Endothelial cell of umbilical vein (primary cell): ENCODE results near the gene KCNJ2. TPM values are rescaled to one million over a fixed set of nuclear protein-coding genes. Genes with fewer than 3 reads are reported as not detected.

Source experiments
- BruUV-seq: library from RNA; stranded (reverse); fragments of 400-500 nt; replicated peaks from 2 replicates; lab custom pipeline; 2021; lab: Mats Ljungman, UMichigan
- CTCF ChIA-PET: fragments of 300-600, 350-600 bp; sonication (Branson Sonifier 250); formaldehyde crosslinking; loops from one replicate; lab custom pipeline; 2021; ENCODE audit warnings: antibody characterized with exemption, inconsistent platforms; lab: Charles Lee
- POLR2A ChIA-PET: fragments of 300-600, 350-600 bp; sonication (Branson Sonifier 250); formaldehyde crosslinking; loops from one replicate; lab custom pipeline; 2021; ENCODE audit warnings: antibody characterized with exemption, inconsistent platforms; lab: Charles Lee
- DNase-seq: peaks from one replicate; pipeline ENCODE4 v3.0.0-alpha.2; 2011; ENCODE audit warnings: low read depth, low spot score
- FAIRE-seq: peaks from 2 replicates; lab custom pipeline; 2011; peaks lifted over from hg19 to GRCh38; lab: Jason Lieb, UNC
- H2AFZ ChIP-seq: 2 replicates; pipeline ENCODE4 v1.6.0; 2012; ENCODE audit warnings: low read depth, low read length, control low read depth, inconsistent platforms
- H3K27ac ChIP-seq: 2 replicates; pipeline ENCODE4 v1.5.1; 2011; ENCODE audit warnings: low read depth, mild to moderate bottlenecking, control low read depth, low read length, moderate library complexity; ENCODE audit not compliant: insufficient read depth
- H3K27me3 ChIP-seq, 2 experiments: 2 replicates each; pipeline versions ENCODE4 v1.6.0 to v1.6.1; 2011; ENCODE audit warnings: low read length in 2 of 2, mixed read lengths in 1 of 2; ENCODE audit not compliant: control insufficient read depth in 2 of 2, insufficient read depth in 2 of 2
- H3K36me3 ChIP-seq, 2 experiments: 2 replicates in 1 of 2; 3 replicates in 1 of 2; pipeline ENCODE4 v1.5.1; 2011; ENCODE audit warnings: low read length in 2 of 2, mild to moderate bottlenecking in 1 of 2, moderate library complexity in 1 of 2; ENCODE audit not compliant: control insufficient read depth in 2 of 2, insufficient read depth in 2 of 2; ENCODE audit errors: extremely low read depth in 1 of 2
- H3K4me1 ChIP-seq: 3 replicates; pipeline ENCODE4 v1.5.1; 2011; ENCODE audit warnings: mild to moderate bottlenecking, low read length; ENCODE audit not compliant: control insufficient read depth, insufficient read depth; ENCODE audit errors: extremely low read depth
- H3K4me2 ChIP-seq: 2 replicates; pipeline ENCODE4 v1.6.1; 2011; ENCODE audit warnings: low read length, control low read depth, mixed read lengths; ENCODE audit not compliant: insufficient read depth
- H3K4me3 ChIP-seq, 3 experiments: fragments of 200-600 bp in 1 of 3; sonication (generic), shearing (Covaris generic) in 1 of 3; replicated peaks in 1 of 3; 2 replicates each; pipeline ENCODE4 v1.5.1; 2011 to 2016; ENCODE audit warnings: control low read depth in 3 of 3, low read length in 3 of 3, mild to moderate bottlenecking in 2 of 3, inconsistent platforms in 1 of 3, low read depth in 1 of 3, moderate library complexity in 1 of 3; ENCODE audit not compliant: insufficient read depth in 1 of 3
- H3K79me2 ChIP-seq: 2 replicates; pipeline ENCODE4 v1.6.0; 2012; ENCODE audit warnings: low read length, inconsistent platforms; ENCODE audit not compliant: control insufficient read depth, insufficient read depth
- H3K9ac ChIP-seq: replicated peaks from 2 replicates; pipeline ENCODE3; 2011; ENCODE audit warnings: low read length, control low read depth; ENCODE audit not compliant: insufficient read depth; ENCODE audit errors: extremely low read depth
- H3K9me1 ChIP-seq: replicated peaks from 3 replicates; pipeline ENCODE4 v1.6.0; 2011; ENCODE audit warnings: mild to moderate bottlenecking, low read length; ENCODE audit not compliant: control insufficient read depth, insufficient read depth; ENCODE audit errors: extremely low read depth
- H3K9me3 ChIP-seq: replicated peaks from 2 replicates; pipeline ENCODE4 v1.5.1; 2012; ENCODE audit warnings: low read length, inconsistent platforms; ENCODE audit not compliant: control insufficient read depth, insufficient read depth
- H4K20me1 ChIP-seq: replicated peaks from 2 replicates; pipeline ENCODE3; 2011; ENCODE audit warnings: mild to moderate bottlenecking, low read length; ENCODE audit not compliant: control insufficient read depth, insufficient read depth; ENCODE audit errors: extremely low read depth
- CTCF ChIP-seq, 2 donors: IDR thresholded peaks; 1 replicate in 1 of 2; 2 replicates in 1 of 2; pipeline ENCODE4 v1.5.1; 2011; ENCODE audit warnings: low read length in 2 of 2, mild to moderate bottlenecking in 2 of 2, moderate library complexity in 2 of 2, control low read depth in 1 of 2, inconsistent platforms in 1 of 2, low read depth in 1 of 2; ENCODE audit not compliant: insufficient read depth in 1 of 2; ENCODE audit errors: extremely low read depth in 1 of 2
- FOS ChIP-seq: IDR thresholded peaks from 2 replicates; pipeline ENCODE4 v1.6.1; 2011; ENCODE audit warnings: mild to moderate bottlenecking, low read length, moderate library complexity, borderline replicate concordance; ENCODE audit not compliant: insufficient read depth
- JUN ChIP-seq: IDR thresholded peaks from 2 replicates; pipeline ENCODE4 v1.6.1; 2011; ENCODE audit warnings: borderline replicate concordance, low read depth; ENCODE audit not compliant: insufficient read length, insufficient read depth
- MAX ChIP-seq: IDR thresholded peaks from 2 replicates; pipeline ENCODE4 v1.6.1; 2011; ENCODE audit not compliant: insufficient read depth, insufficient read length
- MYC ChIP-seq: IDR thresholded peaks from one replicate; pipeline ENCODE4 v1.6.1; 2011; ENCODE audit warnings: mild to moderate bottlenecking, low read depth, low read length
- POLR2A ChIP-seq: IDR thresholded peaks from 2 replicates; pipeline ENCODE4 v1.6.1; 2012; ENCODE audit warnings: low read depth, mild to moderate bottlenecking, control low read depth, low read length
- POLR2AphosphoS5 ChIP-seq: IDR thresholded peaks from 2 replicates; pipeline ENCODE4 v1.6.1; 2012; ENCODE audit warnings: low read depth, mild to moderate bottlenecking, control low read depth, low read length, moderate library complexity; ENCODE audit not compliant: insufficient read depth
- dilution Hi-C: fragments of 300-500 bp; cut with MboI; formaldehyde crosslinking; loops from one replicate; pipeline ENCODE4 v1.15.0; 2019; ENCODE audit warnings: low sequenced_read_pairs; ENCODE audit not compliant: extremely low pct_ligation_motif_present
- intact Hi-C: fragments of 100-400 bp; cut with micrococcal nuclease; formaldehyde crosslinking; loops from one replicate; pipeline ENCODE4 v1.10.0; 2022
- polyA plus RNA-seq, 4 experiments: library from polyadenylated mRNA; depleted of rRNA in 3 of 4; stranded (reverse) in 3 of 4; unstranded in 1 of 4; fragments of >200 nt; gene quantifications; 2 replicates each; pipeline versions ENCODE4 v1.2.1 to v1.2.3, GENCODE V29; 2011 to 2012; ENCODE audit warnings: missing spikeins in 1 of 4
- total RNA-seq: library from RNA; stranded (reverse); gene quantifications from 2 replicates; pipeline ENCODE4 v1.2.3, GENCODE V29; 2021

Gene KCNJ2
- total and polyA plus RNA-seq, 2 donors (not counting 3 experiments of a cell fraction or from before 2014, with no cell fraction given): 8.3 to 11.5 TPM

- intact Hi-C loops: no loop called here
- Histone ChIP-seq H3K27ac (no peak overlapping the region), H3K27me3 (no peaks in the 10 kb centered on the region), H4K20me1 (no peaks in the 10 kb centered on the region), H3K79me2 (no peaks in the 10 kb centered on the region), H3K4me2 (no peak overlapping the region), H3K36me3 (no peaks in the 10 kb centered on the region), H3K4me1 (no peaks in the 10 kb centered on the region), H3K9me3 (no peaks in the 10 kb centered on the region), H3K9ac (no peak overlapping the region), H3K4me3 (no peak overlapping the region), H2AFZ (no peak overlapping the region), H3K9me1 (no peaks in the 10 kb centered on the region)
- TF ChIP-seq POLR2A (no peak), MYC (no peak)
- ChIA-PET CTCF (no interaction called here), POLR2A (no interaction called here)
- FAIRE-seq: no peak
- no peak for DNase-seq
- BruUV-seq: no TSS peak
- dilution Hi-C loops: no loop called here
Measured at GRCh38 chr17:70205401-70205800, 36.1 kb downstream of the KCNJ2 start.

DNA sequence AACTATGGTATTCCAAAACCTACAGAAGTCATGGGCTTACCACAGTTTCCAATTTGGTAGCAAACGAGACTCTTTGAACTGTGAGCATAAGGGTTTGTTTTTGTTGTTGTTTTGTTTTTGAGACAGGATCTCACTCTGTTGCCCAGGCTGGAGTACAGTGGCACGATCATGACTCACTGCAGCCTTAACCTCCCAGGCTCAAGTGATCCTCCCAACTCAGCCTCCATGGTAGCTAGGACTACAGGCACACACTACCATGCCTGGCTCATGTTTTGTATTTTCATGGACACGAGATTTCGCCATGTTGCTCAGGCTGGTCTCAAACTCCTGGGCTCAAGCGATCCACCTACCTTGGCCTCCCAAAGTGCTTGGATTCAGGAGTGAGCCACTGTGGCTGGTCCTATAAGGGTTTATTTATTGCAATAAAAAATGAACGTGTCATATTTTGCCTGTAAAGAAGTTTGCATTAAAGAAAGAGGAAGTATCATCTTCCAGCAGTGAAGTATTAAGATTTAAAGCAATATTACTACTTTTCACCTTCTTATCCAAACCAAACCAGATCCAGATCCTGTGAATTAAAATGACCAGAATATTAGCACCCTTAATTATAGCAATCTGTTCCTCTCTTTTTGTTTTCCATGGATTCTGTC lies 37.2 kb downstream of the KCNJ2 start:
- H3K27ac ChIP-seq: no peak overlapping the region
- ChIA-PET POLR2A (no interaction called here), CTCF (interaction anchor here (1.3 kb wide), 1 partner anchor 13 kb away, joined by 3 read pairs; no protein-coding TSS in a partner anchor)
- no peaks in the 10 kb centered on the region for H3K9me3 ChIP-seq
- TF ChIP-seq JUN: no peak
- TF ChIP-seq CTCF (IDR thresholded peaks at IDR 0.05; ENCODE audit: extremely low read depth in 1 of 2, insufficient read depth in 1 of 2, low read depth in 1 of 2, low read length in 2 of 2): no peak
- TF ChIP-seq POLR2AphosphoS5: no peak
- no peak for TF ChIP-seq MYC
- TF ChIP-seq MAX: no peak
- no peak for TF ChIP-seq FOS
- FAIRE-seq (no peak), DNase-seq (no peak)
- H3K4me2 ChIP-seq: no peak overlapping the region
- H3K79me2 ChIP-seq: no peaks in the 10 kb centered on the region
- no peaks in the 10 kb centered on the region for H3K4me1 ChIP-seq
- no peaks in the 10 kb centered on the region for H3K27me3 ChIP-seq
- no peak overlapping the region for H3K9ac ChIP-seq
- no peaks in the 10 kb centered on the region for H4K20me1 ChIP-seq
- H3K9me1 ChIP-seq: no peaks in the 10 kb centered on the region
- intact Hi-C loops (no loop called here), dilution Hi-C loops (no loop called here)
- H3K36me3 ChIP-seq: no peaks in the 10 kb centered on the region
- BruUV-seq: no TSS peak
- H2AFZ ChIP-seq: no peak overlapping the region
- no peak overlapping the region for H3K4me3 ChIP-seq
